ENCODE measurements around the gene HSDL1. TPM values are rescaled to one million over a fixed set of nuclear protein-coding genes. Genes with fewer than 3 reads are reported as not detected.

HSDL1 gene
- total and polyA plus RNA-seq, 2 donors (not counting 3 experiments of a cell fraction or from before 2014, with no cell fraction given) = 19.9 to 27.9 TPM

DNA sequence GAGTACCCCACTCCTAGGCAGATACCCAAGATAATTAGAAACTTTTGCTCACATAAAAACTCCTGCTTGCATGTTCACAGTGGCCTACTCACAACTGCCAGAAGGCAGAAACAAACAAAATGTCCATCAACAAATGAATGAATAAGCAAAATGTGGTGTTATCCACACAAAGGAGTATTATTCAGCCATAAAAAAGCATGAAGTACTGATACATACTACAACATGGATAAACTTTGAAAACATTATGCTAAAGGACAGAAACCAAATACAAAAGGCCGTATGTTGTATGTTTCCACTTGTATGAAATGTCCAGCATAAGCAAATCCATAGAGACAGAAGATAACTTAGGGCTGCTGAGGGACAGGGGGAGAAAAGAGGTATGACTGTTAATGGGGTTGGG, 1.9 kb downstream of the HSDL1 start:
- H3K27me3 ChIP-seq (ENCODE audit: control insufficient read depth in 2 of 2, insufficient read depth in 2 of 2, low read length in 2 of 2) = peaks cover 0 to 4% of the 10 kb centered on the region in 2 experiments
- ChIA-PET POLR2A (no interaction called here), CTCF (interaction anchor here (1.0 to 2.3 kb wide), 2 partner anchors 44 to 187 kb away, joined by 3 to 12 read pairs; partner anchors contain the start of gene TAF1C)
- intact Hi-C loops (cut with micrococcal nuclease) = no loop called here
- no peak overlapping the region for H2AFZ ChIP-seq (ENCODE audit: low read depth, low read length)
- BruUV-seq (replicated peaks) = no TSS peak
- TF ChIP-seq POLR2A (IDR thresholded peaks at IDR 0.05; ENCODE audit: low read depth, low read length) (no peak), EZH2 (IDR thresholded peaks at IDR 0.05; ENCODE audit: borderline replicate concordance, low read depth, low read length, severe bottlenecking) (no peak), FOS (IDR thresholded peaks at IDR 0.05; ENCODE audit: borderline replicate concordance, insufficient read depth, low read length) (no peak), GATA2 (IDR thresholded peaks at IDR 0.05; ENCODE audit: insufficient read depth, insufficient read length, low read depth, low read length) (no peak), MYC (IDR thresholded peaks at IDR 0.05; ENCODE audit: low read depth, low read length) (no peak), POLR2AphosphoS5 (IDR thresholded peaks at IDR 0.05; ENCODE audit: insufficient read depth, low read depth, low read length) (no peak), JUN (IDR thresholded peaks at IDR 0.05; ENCODE audit: borderline replicate concordance, insufficient read depth, insufficient read length, low read depth) (no peak)
- TF ChIP-seq, protein P1, sequence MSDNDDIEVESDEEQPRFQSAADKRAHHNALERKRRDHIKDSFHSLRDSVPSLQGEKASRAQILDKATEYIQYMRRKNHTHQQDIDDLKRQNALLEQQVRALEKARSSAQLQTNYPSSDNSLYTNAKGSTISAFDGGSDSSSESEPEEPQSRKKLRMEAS (IDR thresholded peaks at IDR 0.05; ENCODE audit: insufficient read depth, insufficient read length) = no peak
- TF ChIP-seq, protein P2, sequence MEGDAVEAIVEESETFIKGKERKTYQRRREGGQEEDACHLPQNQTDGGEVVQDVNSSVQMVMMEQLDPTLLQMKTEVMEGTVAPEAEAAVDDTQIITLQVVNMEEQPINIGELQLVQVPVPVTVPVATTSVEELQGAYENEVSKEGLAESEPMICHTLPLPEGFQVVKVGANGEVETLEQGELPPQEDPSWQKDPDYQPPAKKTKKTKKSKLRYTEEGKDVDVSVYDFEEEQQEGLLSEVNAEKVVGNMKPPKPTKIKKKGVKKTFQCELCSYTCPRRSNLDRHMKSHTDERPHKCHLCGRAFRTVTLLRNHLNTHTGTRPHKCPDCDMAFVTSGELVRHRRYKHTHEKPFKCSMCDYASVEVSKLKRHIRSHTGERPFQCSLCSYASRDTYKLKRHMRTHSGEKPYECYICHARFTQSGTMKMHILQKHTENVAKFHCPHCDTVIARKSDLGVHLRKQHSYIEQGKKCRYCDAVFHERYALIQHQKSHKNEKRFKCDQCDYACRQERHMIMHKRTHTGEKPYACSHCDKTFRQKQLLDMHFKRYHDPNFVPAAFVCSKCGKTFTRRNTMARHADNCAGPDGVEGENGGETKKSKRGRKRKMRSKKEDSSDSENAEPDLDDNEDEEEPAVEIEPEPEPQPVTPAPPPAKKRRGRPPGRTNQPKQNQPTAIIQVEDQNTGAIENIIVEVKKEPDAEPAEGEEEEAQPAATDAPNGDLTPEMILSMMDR (IDR thresholded peaks at IDR 0.05; ENCODE audit: extremely low read depth in 1 of 2, insufficient read depth in 1 of 2, low read depth in 1 of 2, low read length in 2 of 2) = no peak
- no peak overlapping the region for H3K4me3 ChIP-seq (replicated peaks in 1 of 3; ENCODE audit: insufficient read depth in 1 of 3, low read depth in 1 of 3, low read length in 3 of 3)
- no peaks in the 10 kb centered on the region for H3K9me3 ChIP-seq (replicated peaks; ENCODE audit: control insufficient read depth, insufficient read depth, low read length)
- dilution Hi-C loops (cut with MboI; ENCODE audit: extremely low pct_ligation_motif_present, low sequenced_read_pairs) = no loop called here
- peaks cover 5% of the 10 kb centered on the region for H3K4me1 ChIP-seq (ENCODE audit: control insufficient read depth, extremely low read depth, insufficient read depth, low read length)
- H4K20me1 ChIP-seq (replicated peaks; ENCODE audit: control insufficient read depth, extremely low read depth, insufficient read depth, low read length) = peaks cover 5% of the 10 kb centered on the region
- no peak for DNase-seq (ENCODE audit: low read depth, low spot score)
- peaks cover 17% of the 10 kb centered on the region for H3K79me2 ChIP-seq (ENCODE audit: control insufficient read depth, insufficient read depth, low read length)
- H3K9ac ChIP-seq (replicated peaks; ENCODE audit: extremely low read depth, insufficient read depth, low read length) = no peak overlapping the region
- H3K4me2 ChIP-seq (ENCODE audit: insufficient read depth, low read length) = no peak overlapping the region
- H3K36me3 ChIP-seq (ENCODE audit: control insufficient read depth in 2 of 2, extremely low read depth in 1 of 2, insufficient read depth in 2 of 2, low read length in 2 of 2) = no peaks in the 10 kb centered on the region
- no peak for FAIRE-seq
- no peak overlapping the region for H3K27ac ChIP-seq (ENCODE audit: insufficient read depth, low read depth, low read length)
- H3K9me1 ChIP-seq (replicated peaks; ENCODE audit: control insufficient read depth, extremely low read depth, insufficient read depth, low read length) = no peaks in the 10 kb centered on the region
